Psoas muscle (tissue), 8 donors: ENCODE measurements around the gene BORCS6. TPM values are rescaled to one million over a fixed set of nuclear protein-coding genes. Genes with fewer than 3 reads are reported as not detected.
A peak's percentile ranks its signal among the peaks of the same experiment; 100 is the strongest.
"Not testable (repeated sequence)": the region's sequence is repeated elsewhere in the genome, so short reads cannot be mapped to it uniquely, and the experiment has no call there.

Source experiments
- ATAC-seq, 4 donors: fragments of 200-7000 bp; cut with Tn5 transposase; one replicate each; pipeline ENCODE4 v1.9.1; 2020; ENCODE audit warnings: moderate library complexity in 3 of 4, mild to moderate bottlenecking in 2 of 4
- DNase-seq, 2 donors: peaks; one replicate each; pipeline ENCODE4 v3.0.0-alpha.2; 2020
- H3K27ac ChIP-seq: fragments of 200-600 bp; one replicate; pipeline ENCODE4 v1.8.0; 2022
- H3K27me3 ChIP-seq, 3 donors: fragments of 200-600 bp in 1 of 3; one replicate each; pipeline versions ENCODE4 v1.6.1 to v1.8.0; 2013 to 2022; ENCODE audit warnings: low read length in 2 of 3, mild to moderate bottlenecking in 2 of 3, moderate library complexity in 1 of 3; ENCODE audit not compliant: insufficient read depth in 3 of 3
- H3K36me3 ChIP-seq, 2 donors: fragments of 200-600 bp in 1 of 2; one replicate each; pipeline versions ENCODE4 v1.6.1 to v1.8.0; 2013 to 2022; ENCODE audit warnings: low read depth in 1 of 2, mild to moderate bottlenecking in 1 of 2, moderate library complexity in 1 of 2; ENCODE audit not compliant: insufficient read depth in 1 of 2
- H3K4me1 ChIP-seq: fragments of 200-600 bp; one replicate; pipeline ENCODE4 v1.8.0; 2022
- H3K4me3 ChIP-seq: fragments of 200-600 bp; one replicate; pipeline ENCODE4 v1.8.0; 2022; ENCODE audit warnings: mild to moderate bottlenecking
- H3K9me3 ChIP-seq: fragments of 200-600 bp; one replicate; pipeline ENCODE4 v1.8.0; 2022
- WGBS, 3 donors: extraction: QIAGEN DNeasy Blood & Tissue Kit; methylation state at CpG; one replicate each; pipeline versions ENCODE4 v1.1.6 to v1.1.7; 2013; 5-methylcytosine and 5-hydroxymethylcytosine counted together
- intact Hi-C, 2 donors: fragments of 100-400 bp; cut with DNase I; formaldehyde crosslinking; loops; one replicate each; pipeline versions ENCODE4 v1.11.0 to v1.14.2; 2022
- polyA plus RNA-seq, 3 donors: library from polyadenylated mRNA; stranded (reverse); fragments of 200-250 nt; gene quantifications; one replicate each; pipeline ENCODE4 v1.2.3, GENCODE V29; 2013
- total RNA-seq, 4 donors: library from RNA; stranded (reverse); fragmentation: NEBNext Ultra II Directional in 2 of 4; extraction: Animal tissue kit (Norgen Biotek cat#: 25700) in 2 of 4; gene quantifications; one replicate each; pipeline versions ENCODE4 v1.2.1 to v1.2.4, GENCODE V29; 2021 to 2023
- TF ChIP-seq, protein P1 (sequence below): fragments of 200-600 bp; IDR thresholded peaks from one replicate; pipeline ENCODE4 v1.8.0; 2022; ENCODE audit warnings: antibody characterized with exemption
- donor health status: healthy with polysubstance abuse.
- donor health status: DM: no; HTN: no; CAD: no; lungs with moderate emphysema.
- donor health status: Bipolar disorder and iron deficiency.
- donor health status: healthy.
- donor health status: DM: yes; HTN: yes; CAD: no.
- donor health status: DM: no; HTN: no; CAD: no.
- donor health status: DM: no; HTN: no; CAD: no.
- donor health status: DM: yes; HTN: yes; CAD: no.

BORCS6 gene
- total and polyA plus RNA-seq, 7 donors = 8.8 to 19.3 (median 11.2) TPM

- H3K27ac ChIP-seq = peak overlapping the region; percentile 92
- H3K36me3 ChIP-seq = no peaks in the 10 kb centered on the region
- TF ChIP-seq, protein P1, sequence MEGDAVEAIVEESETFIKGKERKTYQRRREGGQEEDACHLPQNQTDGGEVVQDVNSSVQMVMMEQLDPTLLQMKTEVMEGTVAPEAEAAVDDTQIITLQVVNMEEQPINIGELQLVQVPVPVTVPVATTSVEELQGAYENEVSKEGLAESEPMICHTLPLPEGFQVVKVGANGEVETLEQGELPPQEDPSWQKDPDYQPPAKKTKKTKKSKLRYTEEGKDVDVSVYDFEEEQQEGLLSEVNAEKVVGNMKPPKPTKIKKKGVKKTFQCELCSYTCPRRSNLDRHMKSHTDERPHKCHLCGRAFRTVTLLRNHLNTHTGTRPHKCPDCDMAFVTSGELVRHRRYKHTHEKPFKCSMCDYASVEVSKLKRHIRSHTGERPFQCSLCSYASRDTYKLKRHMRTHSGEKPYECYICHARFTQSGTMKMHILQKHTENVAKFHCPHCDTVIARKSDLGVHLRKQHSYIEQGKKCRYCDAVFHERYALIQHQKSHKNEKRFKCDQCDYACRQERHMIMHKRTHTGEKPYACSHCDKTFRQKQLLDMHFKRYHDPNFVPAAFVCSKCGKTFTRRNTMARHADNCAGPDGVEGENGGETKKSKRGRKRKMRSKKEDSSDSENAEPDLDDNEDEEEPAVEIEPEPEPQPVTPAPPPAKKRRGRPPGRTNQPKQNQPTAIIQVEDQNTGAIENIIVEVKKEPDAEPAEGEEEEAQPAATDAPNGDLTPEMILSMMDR = no peak
- 4 to 6% (median 4%) methylated on average over 14 of the region's 14 CpGs for WGBS, 3 donors
- no peaks in the 10 kb centered on the region for H3K9me3 ChIP-seq
- H3K4me1 ChIP-seq = peaks cover 12% of the 10 kb centered on the region
- ATAC-seq (no peak), DNase-seq (no peak)
- H3K4me3 ChIP-seq = peak overlapping the region; percentile 63
- H3K27me3 ChIP-seq = no peaks in the 10 kb centered on the region
- intact Hi-C loops = no loop called here
Observed at GRCh38 chr17:8173871-8174322, 16.1 kb downstream of the BORCS6 start.

GRCh38 chr17:8173056-8173870 is 16.7 kb downstream of the BORCS6 start:
- Histone ChIP-seq H3K36me3 (no peaks in the 10 kb centered on the region), H3K4me1 (peaks cover 12% of the 10 kb centered on the region), H3K27ac (peak overlapping the region; percentile 92), H3K27me3 (no peaks in the 10 kb centered on the region), H3K9me3 (no peaks in the 10 kb centered on the region), H3K4me3 (peak overlapping the region; percentile 63)
- intact Hi-C loops = no loop called here
- ATAC-seq (peak; percentile 89 to 92 (median 90)), DNase-seq (peak; percentile 67 to 79)
- TF ChIP-seq, protein P1 = no peak
- WGBS, 3 donors = 0 to 1% (median 0%) methylated on average over 23 of the region's 23 CpGs

- H3K9me3 ChIP-seq, H3K27me3 ChIP-seq, H3K36me3 ChIP-seq, intact Hi-C loops, H3K4me1 ChIP-seq, H3K4me3 ChIP-seq, H3K27ac ChIP-seq, ATAC-seq: not testable (repeated sequence)
- peak in 1 of 2 donors; percentile 4 for DNase-seq
- WGBS, 3 donors = 82 to 86% (median 83%) methylated on average over 19 of the region's 19 CpGs
Observed at GRCh38 chr17:8170186-8170585, 19.8 kb downstream of the BORCS6 start.

DNA sequence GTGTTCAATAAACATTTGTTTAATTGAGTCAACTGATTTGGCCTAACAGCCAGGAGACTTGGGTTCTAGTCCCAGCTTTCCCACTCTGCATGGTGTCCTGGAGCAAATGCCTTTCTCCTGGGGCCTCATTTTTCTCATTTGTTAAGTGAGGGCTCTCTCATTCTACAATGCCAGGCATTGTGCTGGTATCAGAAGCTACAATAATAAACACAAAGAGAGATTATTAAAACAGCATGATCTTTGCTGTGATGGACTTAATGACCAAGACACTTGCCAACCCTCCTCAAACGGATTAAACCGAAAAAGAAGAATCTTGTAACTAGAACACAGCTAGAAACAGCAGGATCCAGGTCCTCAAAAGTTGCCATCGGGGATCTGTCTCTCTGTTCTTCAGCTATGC is 22.5 kb downstream of the BORCS6 start:
- H3K4me3 ChIP-seq = no peak overlapping the region
- H3K27me3 ChIP-seq = no peaks in the 10 kb centered on the region
- ATAC-seq (no peak), DNase-seq (no peak)
- intact Hi-C loops = loop anchor here in 1 of 2 donors (5.0 kb wide), 1 partner anchor 40 kb away; no protein-coding TSS in a partner anchor
- H3K4me1 ChIP-seq = peaks cover 17% of the 10 kb centered on the region
- H3K27ac ChIP-seq = no peak overlapping the region
- 74 to 81% (median 80%) methylated on average over 3 of the region's 3 CpGs for WGBS, 3 donors
- H3K9me3 ChIP-seq = no peaks in the 10 kb centered on the region
- TF ChIP-seq, protein P1 = no peak
- no peaks in the 10 kb centered on the region for H3K36me3 ChIP-seq

DNA sequence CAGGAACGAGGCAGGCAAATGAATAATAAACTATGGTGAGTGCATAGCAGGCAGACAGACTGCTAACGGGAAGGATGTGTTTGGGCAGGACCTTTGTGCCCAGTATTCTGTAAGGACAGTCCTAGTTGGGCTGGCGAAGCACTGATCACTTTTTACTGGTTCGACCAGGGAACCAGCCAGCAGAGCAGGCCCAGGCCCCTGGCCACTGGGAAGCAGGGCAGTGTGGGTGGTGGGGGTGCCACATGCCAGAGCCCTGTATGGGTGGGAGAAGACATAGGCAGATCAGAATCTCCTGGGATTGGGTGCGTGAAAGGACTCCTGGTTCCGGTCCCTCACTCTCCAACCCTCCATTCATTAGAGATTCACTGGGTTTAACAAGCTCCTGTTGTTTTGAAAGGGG is 23.2 kb downstream of the BORCS6 start:
- intact Hi-C loops = loop anchor here in 1 of 2 donors (5.0 kb wide), 1 partner anchor 39 kb away; no protein-coding TSS in a partner anchor
- TF ChIP-seq, protein P1 = no peak
- Histone ChIP-seq H3K36me3 (peaks cover 0 to under 1% of the 10 kb centered on the region in 2 donors), H3K4me3 (no peak overlapping the region), H3K4me1 (peaks cover 19% of the 10 kb centered on the region), H3K9me3 (no peaks in the 10 kb centered on the region), H3K27ac (no peak overlapping the region), H3K27me3 (no peaks in the 10 kb centered on the region)
- ATAC-seq = no peak
- WGBS, 3 donors = 89 to 95% (median 93%) methylated on average over 6 of the region's 6 CpGs
- DNase-seq = no peak
